ENCODE data around the gene RAB28. TPM values are rescaled to one million over a fixed set of nuclear protein-coding genes. Genes with fewer than 3 reads are reported as not detected.

RAB28 gene
- total and polyA plus RNA-seq, 2 of the 8 experiments (the other 6 are each of a cell fraction or from before 2014, with no cell fraction given): 16.0 to 18.7 TPM

- no peak for TF ChIP-seq RBBP5 (IDR thresholded peaks at IDR 0.05; ENCODE audit: borderline replicate concordance, low read depth, low read length)
Observed at GRCh38 chr4:13470379-13470778, 13.8 kb downstream of the RAB28 start (continued).

Measured in H1 (cell line).